Activated naive CD8-positive, alpha-beta T cell (primary cell): ENCODE measurements around the gene ZBTB12.

Experiments used
- H3K27ac Mint-ChIP-seq: one replicate; pipeline ENCODE4 v1.8.0; 2021; ENCODE audit warnings: mixed read lengths
- H3K27me3 Mint-ChIP-seq: one replicate; pipeline ENCODE4 v1.8.0; 2021; ENCODE audit warnings: mixed read lengths
- H3K36me3 Mint-ChIP-seq: one replicate; pipeline ENCODE4 v1.8.0; 2021; ENCODE audit warnings: mixed read lengths
- H3K4me1 Mint-ChIP-seq: one replicate; pipeline ENCODE4 v1.8.0; 2021; ENCODE audit warnings: low read depth, mixed read lengths
- H3K4me3 Mint-ChIP-seq: one replicate; pipeline ENCODE4 v1.8.0; 2021; ENCODE audit warnings: mild to moderate bottlenecking, mixed read lengths
- H3K9me3 Mint-ChIP-seq: one replicate; pipeline ENCODE4 v1.8.0; 2021; ENCODE audit warnings: low read depth, mixed read lengths

The ZBTB12 gene

GRCh38 chr6:31901953-31902643, at the start of gene ZBTB12:
ZBTB12 (minus strand) TSS chr6:31902086; CDS start chr6:31901305, 781 bp downstream.
- H3K4me3 Mint-ChIP-seq = peak within 1 kb of the TSS; percentile 88
- H3K27me3 Mint-ChIP-seq = no peaks in the 10 kb centered on the region
- H3K4me1 Mint-ChIP-seq = peaks cover 27% of the 10 kb centered on the region
- no peaks in the 10 kb centered on the region for H3K9me3 Mint-ChIP-seq
- no peaks in the 10 kb centered on the region for H3K36me3 Mint-ChIP-seq
- peak within 1 kb of the TSS; percentile 84 for H3K27ac Mint-ChIP-seq

- H3K4me3 Mint-ChIP-seq = no peak overlapping the region
- H3K27me3 Mint-ChIP-seq = no peaks in the 10 kb centered on the region
- peaks cover 2% of the 10 kb centered on the region for H3K36me3 Mint-ChIP-seq
- H3K27ac Mint-ChIP-seq = no peak overlapping the region
- peaks cover 4% of the 10 kb centered on the region for H3K4me1 Mint-ChIP-seq
- no peaks in the 10 kb centered on the region for H3K9me3 Mint-ChIP-seq
Measured at GRCh38 chr6:31949926-31950548, 48.2 kb upstream of the ZBTB12 start.

GRCh38 chr6:31948753-31949413, 47.0 kb upstream of the ZBTB12 start:
- Mint-ChIP-seq H3K27ac (no peak overlapping the region), H3K9me3 (no peaks in the 10 kb centered on the region), H3K36me3 (peaks cover 2% of the 10 kb centered on the region), H3K27me3 (no peaks in the 10 kb centered on the region), H3K4me1 (peaks cover 4% of the 10 kb centered on the region), H3K4me3 (no peak overlapping the region)

GRCh38 chr6:31948306-31948705, 46.4 kb upstream of the ZBTB12 start:
- Mint-ChIP-seq H3K4me3 (no peak overlapping the region), H3K4me1 (peaks cover 4% of the 10 kb centered on the region), H3K9me3 (no peaks in the 10 kb centered on the region), H3K27me3 (no peaks in the 10 kb centered on the region), H3K27ac (no peak overlapping the region), H3K36me3 (peaks cover 2% of the 10 kb centered on the region)

GRCh38 chr6:31947864-31948263, 46.0 kb upstream of the ZBTB12 start:
- Mint-ChIP-seq H3K9me3 (no peaks in the 10 kb centered on the region), H3K27ac (no peak overlapping the region), H3K27me3 (no peaks in the 10 kb centered on the region), H3K4me3 (no peak overlapping the region), H3K4me1 (peaks cover 4% of the 10 kb centered on the region), H3K36me3 (no peaks in the 10 kb centered on the region)

GRCh38 chr6:31947070-31947675, 45.3 kb upstream of the ZBTB12 start:
- Mint-ChIP-seq H3K4me1 (peaks cover 4% of the 10 kb centered on the region), H3K27ac (no peak overlapping the region), H3K36me3 (no peaks in the 10 kb centered on the region), H3K27me3 (peaks cover 5% of the 10 kb centered on the region), H3K9me3 (no peaks in the 10 kb centered on the region), H3K4me3 (no peak overlapping the region)

- Mint-ChIP-seq H3K9me3 (no peaks in the 10 kb centered on the region), H3K27me3 (peaks cover 5% of the 10 kb centered on the region), H3K36me3 (no peaks in the 10 kb centered on the region), H3K4me1 (peaks cover 4% of the 10 kb centered on the region), H3K27ac (no peak overlapping the region), H3K4me3 (no peak overlapping the region)
Measured at GRCh38 chr6:31946370-31946885, 44.5 kb upstream of the ZBTB12 start.

- Mint-ChIP-seq H3K4me3 (no peak within 1 kb of the TSS), H3K36me3 (no peaks in the 10 kb centered on the region), H3K27ac (no peak within 1 kb of the TSS), H3K9me3 (no peaks in the 10 kb centered on the region), H3K4me1 (peaks cover 4% of the 10 kb centered on the region), H3K27me3 (peaks cover 5% of the 10 kb centered on the region)
Measured at GRCh38 chr6:31945507-31946369, 43.9 kb upstream of the ZBTB12 start, which contains the start of gene CFB. CFB (plus strand) TSS chr6:31946095; CDS start chr6:31946222, 127 bp downstream.

- H3K36me3 Mint-ChIP-seq = no peaks in the 10 kb centered on the region
- peaks cover 4% of the 10 kb centered on the region for H3K4me1 Mint-ChIP-seq
- H3K27ac Mint-ChIP-seq = no peak overlapping the region
- no peak overlapping the region for H3K4me3 Mint-ChIP-seq
- peaks cover 5% of the 10 kb centered on the region for H3K27me3 Mint-ChIP-seq
- H3K9me3 Mint-ChIP-seq = no peaks in the 10 kb centered on the region
Measured at GRCh38 chr6:31945154-31945506, 43.2 kb upstream of the ZBTB12 start.

GRCh38 chr6:31943742-31944141, 41.9 kb upstream of the ZBTB12 start:
- no peaks in the 10 kb centered on the region for H3K9me3 Mint-ChIP-seq
- H3K27ac Mint-ChIP-seq = no peak overlapping the region
- peaks cover 4% of the 10 kb centered on the region for H3K4me1 Mint-ChIP-seq
- peaks cover 5% of the 10 kb centered on the region for H3K27me3 Mint-ChIP-seq
- no peak overlapping the region for H3K4me3 Mint-ChIP-seq
- H3K36me3 Mint-ChIP-seq = no peaks in the 10 kb centered on the region

GRCh38 chr6:31940256-31940664, 38.4 kb upstream of the ZBTB12 start:
- H3K27ac Mint-ChIP-seq = no peak overlapping the region
- H3K9me3 Mint-ChIP-seq = no peaks in the 10 kb centered on the region
- no peak overlapping the region for H3K4me3 Mint-ChIP-seq
- H3K4me1 Mint-ChIP-seq = peaks cover under 1% of the 10 kb centered on the region
- no peaks in the 10 kb centered on the region for H3K36me3 Mint-ChIP-seq
- H3K27me3 Mint-ChIP-seq = peaks cover 5% of the 10 kb centered on the region

- no peak overlapping the region for H3K4me3 Mint-ChIP-seq
- H3K27ac Mint-ChIP-seq = no peak overlapping the region
- H3K36me3 Mint-ChIP-seq = no peaks in the 10 kb centered on the region
- H3K27me3 Mint-ChIP-seq = peaks cover 2% of the 10 kb centered on the region
- H3K4me1 Mint-ChIP-seq = no peaks in the 10 kb centered on the region
- no peaks in the 10 kb centered on the region for H3K9me3 Mint-ChIP-seq
Measured at GRCh38 chr6:31935823-31936222, 33.9 kb upstream of the ZBTB12 start.

- Mint-ChIP-seq H3K9me3 (no peaks in the 10 kb centered on the region), H3K4me1 (no peaks in the 10 kb centered on the region), H3K4me3 (no peak overlapping the region), H3K27me3 (peaks cover 2% of the 10 kb centered on the region), H3K27ac (no peak overlapping the region), H3K36me3 (no peaks in the 10 kb centered on the region)
Measured at GRCh38 chr6:31935021-31935420, 33.1 kb upstream of the ZBTB12 start.

GRCh38 chr6:31933537-31933936, 31.7 kb upstream of the ZBTB12 start:
- H3K4me1 Mint-ChIP-seq = no peaks in the 10 kb centered on the region

More at GRCh38 chr6:31933537-31933936, 31.7 kb upstream of the ZBTB12 start:
- Mint-ChIP-seq H3K27ac (no peak overlapping the region), H3K4me3 (no peak overlapping the region), H3K9me3 (no peaks in the 10 kb centered on the region), H3K36me3 (no peaks in the 10 kb centered on the region), H3K27me3 (peaks cover 2% of the 10 kb centered on the region)
